Suprapubic skin (tissue), 4 donors: ENCODE measurements around the gene SOX13.

Experiments used
- CTCF ChIP-seq, 2 donors: fragments of 200-600 bp in 1 of 2; fragments of 450-650 bp in 1 of 2; sonication (generic) in 1 of 2; IDR thresholded peaks; one replicate each; pipeline ENCODE4 v1.5.1; 2016 to 2019; ENCODE audit warnings: antibody characterized with exemption in 2 of 2, mild to moderate bottlenecking in 1 of 2, moderate library complexity in 1 of 2
- EP300 ChIP-seq: sonication (generic); formaldehyde crosslinking; IDR thresholded peaks from one replicate; pipeline ENCODE4 v1.6.1; 2017; ENCODE audit warnings: antibody characterized with exemption
- POLR2A ChIP-seq, 2 donors: fragments of 450-650 bp; IDR thresholded peaks; one replicate each; pipeline ENCODE4 v1.6.1; 2017; ENCODE audit warnings: antibody characterized with exemption in 2 of 2, mild to moderate bottlenecking in 2 of 2, moderate library complexity in 2 of 2
- POLR2AphosphoS5 ChIP-seq, 3 donors: sonication (generic); formaldehyde crosslinking; IDR thresholded peaks; one replicate each; pipeline ENCODE4 v1.6.1; 2017; ENCODE audit warnings: antibody characterized with exemption in 3 of 3

- TF ChIP-seq POLR2A (IDR thresholded peaks at IDR 0.05) (no peak), CTCF (IDR thresholded peaks at IDR 0.05) (no peak), EP300 (no peak), POLR2AphosphoS5 (IDR thresholded peaks at IDR 0.05) (no peak)
Observed at GRCh38 chr1:204031098-204031710, 41.7 kb upstream of the SOX13 start.
